ENCODE measurements around the gene WWC2. TPM values are rescaled to one million over a fixed set of nuclear protein-coding genes. Genes with fewer than 3 reads are reported as not detected.

The WWC2 gene
- total RNA-seq, 1 experiment from 2014 or later = 39.1 TPM

- Histone ChIP-seq H3K27ac (ENCODE audit: low read depth, low read length) (no peak overlapping the region), H3K4me3 (replicated peaks in 1 of 2; ENCODE audit: low read depth in 1 of 2, low read length in 2 of 2) (no peak overlapping the region), H3K4me2 (ENCODE audit: low read length) (no peak overlapping the region), H3K36me3 (ENCODE audit: control insufficient read depth in 1 of 2, insufficient read depth in 2 of 2, low read length in 2 of 2) (no peaks in the 10 kb centered on the region), H3K9ac (ENCODE audit: low read length) (no peak overlapping the region), H4K20me1 (ENCODE audit: insufficient read depth) (no peaks in the 10 kb centered on the region), H3K4me1 (ENCODE audit: control insufficient read depth in 1 of 2, insufficient read depth in 2 of 2, low read length in 2 of 2) (peaks cover 0 to 12% of the 10 kb centered on the region in 2 experiments; a peak in 1 of 4 replicates), H3K9me2 (ENCODE audit: insufficient read depth) (no peaks in the 10 kb centered on the region), H3K9me3 (ENCODE audit: control insufficient read depth in 1 of 2, insufficient read depth in 1 of 2, low read depth in 1 of 2, low read length in 2 of 2) (no peaks in the 10 kb centered on the region), H2AFZ (ENCODE audit: low read depth, low read length, poor library complexity, severe bottlenecking) (no peak overlapping the region), H3K27me3 (ENCODE audit: insufficient read depth, low read length) (no peaks in the 10 kb centered on the region), H3K79me2 (ENCODE audit: insufficient read depth, low read length) (no peaks in the 10 kb centered on the region)
- no peak for DNase-seq (ENCODE audit: low read depth, low spot score)
- RAD21 ChIA-PET (ENCODE audit: low non-redundant PET in 1 of 2, low total read pairs in 2 of 2, uncharacterized antibody in 2 of 2, unreplicated experiment in 2 of 2) = no interaction called here
- BruUV-seq (replicated peaks) = no TSS peak
- no peak for ATAC-seq
- intact Hi-C loops (cut with micrococcal nuclease) = no loop called here
- POLR2A ChIA-PET = no interaction called here
- no peak for TF ChIP-seq EGR1 (IDR thresholded peaks at IDR 0.05; ENCODE audit: low read depth)
- TF ChIP-seq ZBTB33 (IDR thresholded peaks at IDR 0.05; ENCODE audit: extremely low read depth, insufficient replicate concordance, low read length) = no peak
- no peak for TF ChIP-seq CTCF (IDR thresholded peaks at IDR 0.05 in 2 of 3, conservative IDR thresholded peaks at IDR 0.05 in 1 of 3; ENCODE audit: borderline replicate concordance in 1 of 3, insufficient read depth in 1 of 3, low read depth in 2 of 3, low read length in 2 of 3)
- TF ChIP-seq TCF7L2 (IDR thresholded peaks at IDR 0.05; ENCODE audit: borderline replicate concordance, extremely low read depth, insufficient read depth, insufficient read length) = no peak
- no peak for TF ChIP-seq ATF3 (IDR thresholded peaks at IDR 0.05)
- TF ChIP-seq SP1 (IDR thresholded peaks at IDR 0.05; ENCODE audit: low read depth) = no peak
- TF ChIP-seq POLR2A (IDR thresholded peaks at IDR 0.05; ENCODE audit: borderline replicate concordance, extremely low read depth, insufficient read depth, insufficient read length) = no peak
- TF ChIP-seq MAX (IDR thresholded peaks at IDR 0.05) = no peak
- no peak for TF ChIP-seq REST (IDR thresholded peaks at IDR 0.05; ENCODE audit: low read depth)
- no peak for TF ChIP-seq ZNF274 (IDR thresholded peaks at IDR 0.05; ENCODE audit: low read depth, low read length)
- no peak for TF ChIP-seq ELF1 (IDR thresholded peaks at IDR 0.05; ENCODE audit: borderline replicate concordance, low read depth)
- TF ChIP-seq SIN3A (IDR thresholded peaks at IDR 0.05; ENCODE audit: low read depth) = no peak
- no peak for TF ChIP-seq SRF (IDR thresholded peaks at IDR 0.05; ENCODE audit: low read depth)
- CTCF ChIA-PET = no interaction called here
These were observed 200.4 kb downstream of the WWC2 start for GRCh38 chr4:183299464-183299863.
